Stimulated activated CD4-positive, alpha-beta T cell treated with anti-CD3 and anti-CD28 coated beads, Interleukin-1b, Interleukin-23, amount 100 ng/mL, for 24 hours (primary cell): ENCODE data around the gene KCNMA1.

Experiments
- DNase-seq, 4 experiments: peaks; one replicate each; pipeline ENCODE4 v3.0.0-alpha.2; 2020; ENCODE audit warnings: low read depth in 4 of 4, low spot score in 1 of 4

KCNMA1 gene

DNA sequence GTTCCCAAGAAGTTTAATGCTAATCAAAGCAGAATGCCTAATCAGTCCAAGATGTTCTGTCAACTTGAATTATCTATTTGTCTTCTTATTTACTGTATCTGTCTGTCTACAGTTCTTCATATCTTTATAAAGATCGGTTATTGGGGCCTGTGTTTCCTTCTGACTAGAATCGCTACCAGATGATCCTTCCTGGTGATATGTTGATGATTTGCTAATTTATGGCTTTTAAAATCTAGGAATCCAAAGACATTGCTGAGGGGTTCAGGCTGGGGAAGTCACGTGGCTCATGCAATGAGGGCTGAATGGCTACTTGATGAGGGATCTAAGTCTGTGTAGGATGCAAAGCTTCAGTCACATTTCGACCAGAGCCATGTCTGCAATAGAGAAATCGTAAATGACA lies 536.3 kb downstream of the KCNMA1 start:
- no peak for DNase-seq

DNA sequence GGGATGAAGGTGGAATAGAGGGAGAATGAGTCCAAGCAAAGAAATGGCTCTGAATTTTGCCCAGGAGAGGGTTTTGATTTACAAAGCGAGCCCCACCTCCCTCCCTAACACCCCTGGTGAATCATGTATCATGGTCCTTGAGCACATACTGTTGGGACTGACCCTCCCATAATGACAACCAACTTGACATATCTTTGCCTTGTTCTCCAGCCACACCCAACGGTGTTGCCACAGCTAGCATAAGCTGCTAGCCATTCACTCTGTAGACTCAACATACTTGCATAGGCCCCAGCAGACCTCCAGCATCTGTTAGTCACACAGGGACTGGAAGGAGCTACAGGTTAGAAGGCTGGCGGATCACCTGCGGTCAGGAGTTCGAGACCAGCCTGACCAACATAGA lies 538.5 kb downstream of the KCNMA1 start:
- no peak for DNase-seq

DNA sequence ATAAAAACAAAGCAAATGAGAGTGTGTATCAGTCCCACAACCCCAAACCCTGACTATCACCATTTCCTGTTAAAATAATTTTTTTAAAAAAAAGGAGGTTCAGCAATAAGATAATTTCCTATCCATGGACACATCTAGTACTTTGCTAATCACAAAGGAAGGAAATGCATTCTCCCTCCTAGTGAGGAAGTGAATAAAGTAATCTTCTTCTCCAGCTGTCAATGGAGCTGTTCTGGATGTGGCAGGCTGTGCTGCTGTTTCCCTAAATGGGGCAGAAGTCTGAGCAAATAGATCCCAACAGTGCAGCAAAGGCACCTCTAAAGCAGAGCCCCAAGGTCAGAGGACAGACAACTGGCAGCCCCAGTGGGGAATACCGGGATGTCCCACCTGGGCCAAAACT lies 540.0 kb downstream of the KCNMA1 start:
- DNase-seq = no peak

DNA sequence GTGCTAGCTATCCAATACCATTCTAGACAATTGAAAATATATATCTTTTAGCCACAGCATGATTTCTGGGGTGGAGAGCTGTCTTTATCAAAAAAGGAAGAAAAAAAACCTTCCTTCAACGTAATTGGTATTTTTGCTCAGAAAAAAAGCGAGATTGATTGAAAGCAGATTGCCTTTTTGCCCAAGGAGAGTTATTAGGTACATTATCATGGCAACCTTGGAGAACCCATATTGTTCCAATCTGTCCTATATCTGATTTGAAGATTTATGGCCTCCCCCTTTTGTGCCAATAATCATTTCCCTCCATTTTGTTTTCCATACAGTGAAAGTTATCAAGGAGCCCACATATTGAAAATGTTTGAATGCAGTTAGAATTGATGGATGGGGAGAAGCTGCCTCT lies 544.5 kb downstream of the KCNMA1 start:
- no peak for DNase-seq

DNA sequence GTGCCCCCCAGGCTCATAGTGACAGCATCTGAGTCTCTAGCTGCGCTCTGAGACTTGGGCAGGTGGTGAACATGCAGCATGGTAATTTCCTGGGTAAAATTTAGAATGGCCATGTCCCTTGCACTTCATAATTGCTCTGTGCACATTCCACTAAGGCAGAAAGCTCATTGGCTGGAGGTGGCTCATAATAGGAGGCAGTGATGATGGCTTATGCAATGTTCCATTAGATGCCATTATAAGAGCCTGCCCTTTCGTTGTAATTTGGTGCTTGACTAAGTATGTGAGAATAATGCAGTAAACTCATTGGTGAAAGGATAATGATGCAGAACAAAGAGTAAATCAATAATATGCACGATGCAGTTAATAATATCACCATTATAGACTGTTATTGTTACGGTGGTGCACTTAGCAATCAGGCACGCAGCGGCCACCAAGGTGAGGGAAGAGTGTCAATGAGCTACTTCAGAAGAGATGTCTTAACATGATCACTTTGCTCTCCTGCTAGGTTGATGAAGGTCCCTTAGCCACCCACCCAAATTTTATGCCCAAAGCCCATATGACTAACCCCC lies 545.9 kb downstream of the KCNMA1 start:
- DNase-seq = no peak

DNA sequence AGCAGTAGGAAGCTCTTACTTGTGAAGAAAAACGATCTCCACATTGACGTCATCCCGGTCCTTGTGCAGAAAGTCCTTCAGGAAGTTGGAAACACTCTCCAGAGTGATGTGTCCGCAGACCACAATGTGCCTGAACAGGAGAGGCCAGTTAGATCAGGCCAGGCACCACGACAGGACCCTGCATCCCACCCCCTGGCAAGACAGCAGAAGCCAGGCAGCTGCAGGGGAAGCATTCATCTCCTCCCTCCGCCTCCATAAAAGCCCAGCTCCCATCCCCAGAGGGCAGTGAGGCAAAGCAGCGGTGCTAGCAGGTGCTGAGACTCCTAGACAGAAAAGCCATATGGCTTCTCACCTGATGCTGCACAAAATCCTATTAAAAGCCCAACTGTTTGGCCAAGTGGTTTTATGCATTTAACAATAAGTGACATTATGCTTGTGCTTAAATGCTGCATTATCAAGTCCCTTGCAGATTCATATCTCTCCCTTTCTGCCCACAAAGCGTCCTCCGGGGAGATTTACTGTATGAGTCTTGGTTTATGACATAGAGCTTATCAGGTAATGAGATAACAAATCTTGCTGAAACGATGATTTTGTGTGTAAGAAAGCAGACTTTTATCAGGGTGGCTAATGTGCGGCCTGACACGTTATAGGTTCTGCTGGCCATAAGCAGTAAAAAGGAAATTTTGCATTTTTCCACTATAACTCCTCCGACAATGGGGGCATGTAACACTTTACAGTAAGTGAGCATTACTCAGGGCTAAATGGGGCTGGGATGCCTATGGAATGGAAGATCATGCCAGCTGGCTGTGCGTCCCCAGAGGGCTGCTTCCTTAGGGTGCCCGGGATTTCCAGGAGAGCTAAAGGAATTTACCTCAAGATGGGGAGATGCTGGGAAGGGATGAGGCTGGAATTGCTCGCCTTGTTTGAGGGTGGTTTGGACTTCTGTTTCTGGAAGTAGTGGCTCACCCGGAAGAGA lies 546.9 kb downstream of the KCNMA1 start:
- no peak for DNase-seq

DNA sequence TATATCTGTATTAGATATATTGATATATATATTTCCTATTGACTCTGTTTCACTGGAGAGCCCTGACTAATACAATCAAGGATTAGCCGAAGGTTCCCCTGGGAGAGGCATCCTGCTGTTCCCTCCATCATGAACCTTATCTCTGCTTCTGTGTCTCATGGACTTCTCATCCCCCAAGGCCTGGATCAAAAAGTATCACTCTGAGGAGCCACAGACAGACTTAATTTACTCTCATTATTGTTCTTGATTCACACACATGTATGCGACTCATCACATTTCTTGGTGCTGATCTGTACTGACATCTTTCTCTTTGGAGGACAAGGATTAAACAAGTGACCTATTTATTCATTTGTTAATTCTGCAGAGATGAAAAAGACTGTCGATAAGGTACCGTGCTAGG lies 550.2 kb downstream of the KCNMA1 start:
- DNase-seq = no peak

DNA sequence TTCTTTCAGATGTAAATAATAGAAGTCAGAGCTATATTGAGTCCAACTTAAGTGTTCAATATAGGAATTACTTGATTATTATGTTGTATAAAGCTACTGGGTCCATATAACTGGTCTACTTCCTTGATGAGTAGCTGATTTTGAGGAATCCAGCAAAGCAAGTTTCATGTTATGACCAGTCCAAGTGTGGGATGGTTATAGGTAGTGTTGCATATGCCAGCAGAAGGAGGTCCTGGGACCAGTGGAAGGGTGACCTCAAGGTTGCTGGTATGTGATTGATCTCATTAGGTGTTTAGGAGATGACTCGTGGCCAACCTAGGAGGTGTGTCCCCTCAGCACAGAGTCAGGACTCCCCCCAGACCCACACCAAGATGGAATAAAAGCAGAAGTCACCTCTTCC lies 551.5 kb downstream of the KCNMA1 start:
- no peak for DNase-seq

DNA sequence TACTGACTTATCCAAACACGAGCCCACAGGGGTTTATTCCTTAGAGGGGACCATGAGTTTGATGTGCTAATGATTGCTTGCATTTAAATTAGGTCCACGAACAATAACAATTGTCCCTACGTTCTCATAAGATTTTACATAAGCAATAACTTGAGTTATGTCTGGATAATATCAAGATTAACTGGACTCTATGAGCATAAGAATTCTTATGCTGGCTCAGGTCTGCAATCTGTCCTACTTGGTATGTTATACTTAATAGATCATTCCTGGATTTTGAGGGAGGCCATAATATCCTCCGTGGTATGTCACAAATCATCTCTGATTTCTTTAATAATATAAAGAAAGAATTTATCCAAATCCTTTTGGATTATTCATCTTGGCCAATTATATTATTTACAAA lies 552.3 kb downstream of the KCNMA1 start:
- DNase-seq = no peak

DNA sequence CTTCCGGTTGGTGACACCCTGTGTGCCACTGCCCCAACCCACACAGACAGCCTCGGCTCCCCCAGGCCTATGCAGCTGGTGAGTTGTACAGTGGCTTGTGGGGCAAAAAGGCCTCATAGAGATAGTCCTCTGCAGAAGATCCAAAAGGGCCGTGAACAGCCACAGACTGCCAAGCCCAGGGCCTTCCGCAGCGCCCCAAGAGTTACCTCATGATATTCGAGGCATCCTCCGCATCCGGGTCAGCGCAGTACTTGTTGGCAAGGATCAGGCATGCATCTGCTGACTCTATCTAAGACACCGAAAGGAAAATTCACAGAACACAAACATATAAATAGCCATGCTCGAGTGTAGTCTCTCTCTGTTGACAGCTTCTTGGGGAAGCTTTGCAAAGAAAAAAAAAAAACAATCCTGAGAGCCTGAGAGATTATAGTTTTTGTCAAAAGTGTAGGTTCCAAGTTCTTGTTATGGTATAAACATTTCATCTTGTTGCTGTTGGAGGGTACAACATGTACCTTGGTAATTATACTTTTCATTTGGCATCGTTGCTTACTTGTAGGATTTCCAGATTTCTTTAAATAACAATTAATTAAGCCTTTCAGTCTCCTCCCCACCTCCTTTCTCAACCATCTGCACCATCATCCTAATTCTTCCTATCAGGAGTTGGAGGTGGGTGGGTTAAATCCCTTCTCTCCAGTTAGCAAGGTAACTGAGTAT lies 553.0 kb downstream of the KCNMA1 start:
- no peak for DNase-seq

DNA sequence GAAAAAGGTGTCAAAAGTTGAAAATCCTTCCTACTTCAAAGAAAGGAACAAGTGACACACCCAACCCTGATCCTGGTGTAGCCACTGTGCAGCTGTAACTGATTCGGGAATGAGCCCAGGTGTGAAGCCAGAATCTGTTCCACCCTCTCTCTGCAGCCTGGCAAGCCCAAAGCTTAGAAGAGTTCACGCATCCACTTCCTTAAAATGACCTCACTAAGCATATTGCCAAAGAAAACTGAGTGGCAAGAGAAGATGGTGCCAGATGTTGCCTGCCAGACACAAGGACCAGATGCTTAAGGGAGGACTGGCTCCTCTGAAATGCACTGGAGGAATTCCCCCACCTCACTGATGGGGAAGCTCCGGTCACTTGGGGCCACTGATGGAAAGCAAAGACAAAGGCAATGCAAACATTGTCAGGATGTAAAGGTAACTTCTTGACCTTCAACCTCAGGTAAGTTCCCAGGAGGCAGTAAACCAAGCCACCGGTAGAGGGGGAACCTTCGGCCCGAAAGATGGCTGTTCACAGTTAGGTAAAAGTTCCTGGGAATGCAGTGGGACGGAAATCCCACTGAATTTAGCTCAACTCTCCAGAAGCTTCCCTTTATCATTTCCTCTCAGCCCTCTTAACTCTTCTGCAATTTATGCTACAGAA lies 554.9 kb downstream of the KCNMA1 start:
- no peak for DNase-seq

DNA sequence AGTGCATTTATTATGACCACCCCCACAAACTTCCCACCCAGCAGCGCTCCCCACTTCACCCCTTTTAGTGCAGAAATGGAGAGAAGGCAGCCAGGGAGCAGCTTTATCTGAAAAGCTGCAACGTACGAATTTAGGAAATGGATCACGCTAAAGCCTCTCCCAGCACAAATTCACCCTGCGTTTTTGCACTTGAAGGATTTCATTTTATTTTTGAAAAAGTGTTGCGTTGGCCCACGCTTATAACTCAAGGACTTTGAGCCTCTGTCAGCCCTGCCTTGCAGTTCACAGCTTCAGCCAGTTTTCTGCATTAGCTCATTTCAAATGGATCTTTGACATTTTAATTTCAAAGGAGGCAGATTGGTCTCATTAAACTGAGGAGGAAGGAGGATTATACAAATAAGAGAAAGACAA lies 556.1 kb downstream of the KCNMA1 start:
- DNase-seq = no peak

DNA sequence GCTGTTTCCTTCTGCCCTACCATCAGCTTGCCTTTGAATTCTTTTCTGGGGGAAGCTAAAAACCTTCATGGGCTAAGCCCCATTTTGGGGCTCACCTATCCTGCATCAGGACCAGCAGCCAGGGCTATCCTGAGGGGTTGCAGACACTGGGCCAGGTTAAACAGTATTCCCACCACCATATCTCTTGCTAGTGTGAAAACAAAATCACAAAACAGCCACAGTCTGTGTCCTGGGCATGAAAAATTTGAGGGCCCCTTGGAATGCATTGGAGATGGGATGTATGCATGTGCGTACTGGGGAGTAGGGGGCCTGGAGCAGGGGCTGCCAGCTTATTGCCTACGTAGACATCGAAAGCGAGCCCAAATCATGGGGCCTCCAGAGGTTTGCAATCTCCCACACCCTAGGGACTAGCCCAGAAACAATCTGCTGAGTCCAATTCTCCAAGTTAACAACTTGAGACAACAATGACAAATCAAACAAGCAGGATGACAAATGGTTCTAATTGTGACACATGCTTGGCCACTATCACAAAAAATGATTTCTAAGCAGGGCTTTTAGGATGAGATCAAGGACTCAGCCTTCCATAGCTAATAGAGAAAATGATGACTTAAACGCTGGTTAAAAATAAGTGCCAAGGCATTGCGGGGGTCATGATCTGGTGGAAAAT lies 557.1 kb downstream of the KCNMA1 start:
- no peak for DNase-seq

DNA sequence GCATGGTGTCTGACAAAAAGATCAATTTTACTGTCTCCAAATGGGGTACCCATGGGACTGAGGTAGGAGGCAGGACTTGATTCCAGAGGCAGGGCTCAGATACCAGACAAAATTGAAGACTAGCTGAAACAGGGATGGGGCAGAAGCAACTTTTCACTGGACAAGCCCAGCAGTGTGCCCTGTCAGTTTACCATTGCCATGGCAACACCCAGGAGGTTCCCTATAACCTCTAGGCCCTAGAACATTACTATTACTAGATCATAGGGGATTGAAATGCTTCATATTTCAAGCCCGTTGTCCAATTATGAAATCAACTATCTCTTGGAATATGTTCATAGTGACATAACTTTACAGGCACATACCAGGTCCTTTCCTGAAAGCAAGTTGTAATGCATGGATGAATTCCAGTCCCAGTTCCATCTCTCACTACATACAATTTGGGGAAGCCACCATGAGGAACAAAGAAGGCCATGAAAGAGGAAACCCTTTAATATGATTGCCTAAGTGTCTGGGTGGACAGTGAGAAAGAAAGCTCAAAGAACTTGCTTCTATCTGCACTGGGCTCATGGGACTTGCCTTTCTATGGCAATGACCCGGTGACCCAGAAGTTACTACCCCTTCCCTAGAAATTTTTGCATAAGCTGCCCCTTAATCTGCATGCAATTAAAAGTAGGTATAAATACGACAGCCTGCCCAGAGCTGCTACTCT lies 557.9 kb downstream of the KCNMA1 start:
- DNase-seq = no peak

DNA sequence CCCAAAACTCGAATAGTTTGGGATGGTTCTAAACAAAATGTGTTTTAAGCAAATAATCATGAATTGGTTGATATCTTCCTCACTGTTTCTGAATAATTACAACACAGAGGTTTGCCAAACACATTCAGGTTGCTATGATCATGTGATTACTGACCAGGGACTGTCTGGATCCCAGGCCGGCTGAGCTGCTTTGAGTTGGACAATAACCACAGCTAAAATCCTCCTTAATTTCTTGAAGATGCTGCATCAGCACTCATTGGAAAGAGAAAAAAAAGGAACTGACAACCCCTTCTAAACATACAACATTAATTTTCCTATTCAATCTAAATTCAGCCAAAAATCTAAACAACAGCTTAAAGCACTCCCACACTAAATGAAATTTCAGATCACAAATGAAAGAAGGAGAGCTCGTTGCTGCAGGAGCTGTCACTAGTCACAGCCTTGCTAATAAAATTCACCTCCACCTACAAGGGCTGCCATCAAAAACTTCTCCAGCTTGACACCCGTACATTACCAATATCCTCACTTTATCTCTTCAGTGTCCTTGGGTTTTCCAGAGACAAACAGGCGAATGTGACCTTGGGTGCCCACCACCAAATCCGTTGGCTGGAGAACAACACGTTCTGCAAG lies 560.2 kb downstream of the KCNMA1 start:
- DNase-seq = no peak

DNA sequence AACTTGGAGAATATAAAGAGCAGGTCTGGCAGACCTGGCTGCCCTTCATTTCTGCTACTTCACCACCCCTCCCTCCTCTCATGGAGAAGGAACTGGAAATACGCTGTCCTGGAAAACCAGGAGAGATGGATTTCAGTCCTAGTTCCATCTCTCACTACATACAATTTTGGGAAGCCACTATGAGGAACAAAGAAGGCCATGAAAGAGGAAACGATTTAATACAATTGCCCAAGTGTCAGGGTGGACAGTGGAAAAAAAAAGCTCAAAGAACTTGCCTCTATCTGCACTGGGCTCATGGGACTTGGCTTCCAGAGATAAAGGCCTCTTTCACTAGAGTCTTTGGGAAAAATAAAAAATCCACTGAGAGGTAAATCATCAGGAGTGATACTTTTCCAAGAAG lies 561.7 kb downstream of the KCNMA1 start:
- DNase-seq = no peak

DNA sequence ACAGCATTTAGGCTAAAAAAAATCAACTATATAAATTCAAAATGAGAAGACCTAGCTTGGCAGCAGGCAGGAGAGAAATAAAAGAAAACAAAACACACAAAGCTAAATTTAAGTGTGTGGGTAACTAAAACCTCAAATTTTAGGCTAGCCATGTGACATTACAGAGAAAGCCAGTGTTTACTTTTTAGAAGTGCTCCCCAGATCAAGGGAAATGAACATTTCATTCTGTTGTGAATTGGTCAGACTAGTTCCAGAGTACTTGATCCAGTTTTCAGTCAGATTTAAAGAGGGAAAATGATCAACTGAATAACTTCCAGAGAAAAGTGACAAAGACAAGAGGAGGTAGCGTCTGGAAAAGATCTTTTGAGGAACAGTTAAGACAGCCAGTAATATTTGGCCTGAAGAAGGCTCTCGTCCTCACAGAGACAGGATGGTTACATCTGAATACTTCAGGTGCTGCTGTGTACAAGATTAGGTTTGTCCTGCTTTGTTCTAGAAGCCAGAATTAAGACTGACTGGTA lies 563.4 kb downstream of the KCNMA1 start:
- no peak for DNase-seq

DNA sequence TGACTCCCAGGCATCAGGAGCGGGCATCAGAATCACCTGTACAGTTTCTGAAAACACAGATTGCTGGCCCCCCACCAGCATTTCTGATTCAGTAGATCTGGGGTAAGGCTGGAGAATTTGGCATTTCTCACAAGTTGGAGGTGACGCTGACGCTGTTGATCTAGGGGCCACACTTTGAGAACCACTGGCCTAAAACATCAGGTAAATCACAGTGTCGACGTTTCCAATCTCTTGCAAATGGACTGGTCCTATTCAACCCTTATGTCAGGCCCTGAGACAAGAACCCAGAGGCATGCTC lies 564.0 kb downstream of the KCNMA1 start:
- DNase-seq = no peak

DNA sequence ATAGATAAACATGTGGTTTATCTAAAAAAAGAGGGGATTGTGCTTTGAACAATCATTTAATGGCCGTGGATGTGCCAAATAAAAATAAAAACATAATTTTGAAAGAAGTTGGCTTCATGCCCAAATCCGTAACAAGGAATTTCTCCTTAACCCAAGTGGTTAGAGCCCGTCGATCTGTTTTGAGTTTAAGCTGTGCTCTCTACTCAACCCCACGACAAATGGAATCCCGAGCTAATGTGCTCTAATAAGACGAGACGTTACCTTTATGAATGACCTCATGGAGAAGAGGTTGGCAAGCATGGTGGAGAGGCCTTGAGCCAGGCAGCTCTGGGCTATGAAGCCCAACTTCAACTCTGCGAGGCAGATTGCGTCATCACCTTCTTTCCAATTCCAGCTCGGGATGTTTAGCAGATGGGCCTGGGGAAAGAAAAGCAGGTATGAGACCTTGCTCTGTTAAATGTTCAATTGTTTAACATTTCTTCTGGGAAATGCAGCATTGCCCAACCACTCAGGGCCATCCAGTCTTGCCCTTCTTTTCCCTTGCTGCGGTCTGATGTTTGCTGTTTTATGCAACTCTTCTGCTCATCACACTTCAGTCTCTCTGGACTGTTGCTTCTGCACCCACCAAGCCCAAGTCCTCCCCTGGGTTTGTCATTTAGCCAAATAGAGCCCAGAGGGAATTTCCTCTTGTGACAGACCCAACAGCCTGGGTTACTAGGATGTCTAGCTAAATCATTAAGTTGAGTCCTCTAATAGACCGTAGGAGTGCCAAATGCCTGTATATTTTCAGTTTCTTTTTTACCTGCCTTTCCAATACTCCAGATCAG lies 564.6 kb downstream of the KCNMA1 start:
- DNase-seq = no peak
